GM03348 (cell line): ENCODE measurements around the gene IL12A.

Experiments used
- DNase-seq: peaks from one replicate; pipeline ENCODE4 v3.0.0; 2012; ENCODE audit warnings: low spot score

The IL12A gene

GRCh38 chr3:160027541-160028195 lies 39.0 kb downstream of the IL12A start:
- DNase-seq = peak; percentile 68

GRCh38 chr3:160035757-160036156 lies 47.1 kb downstream of the IL12A start:
- no peak for DNase-seq

- DNase-seq = peak; percentile 50
Measured at GRCh38 chr3:160038862-160039562, 50.4 kb downstream of the IL12A start.

- no peak for DNase-seq
Measured at GRCh38 chr3:160040181-160040580, 51.5 kb downstream of the IL12A start.

- no peak for DNase-seq
Measured at GRCh38 chr3:160041465-160041864, 52.8 kb downstream of the IL12A start.

GRCh38 chr3:160044121-160044520 lies 55.5 kb downstream of the IL12A start:
- no peak for DNase-seq
